ENCODE results near the gene TRIM72. TPM values are rescaled to one million over a fixed set of nuclear protein-coding genes. Genes with fewer than 3 reads are reported as not detected.
A peak's percentile ranks its signal among the peaks of the same experiment; 100 is the strongest.

TRIM72 gene
- total RNA-seq, 4 donors from 2014 or later: 0.19 TPM; not detected in 3

DNA sequence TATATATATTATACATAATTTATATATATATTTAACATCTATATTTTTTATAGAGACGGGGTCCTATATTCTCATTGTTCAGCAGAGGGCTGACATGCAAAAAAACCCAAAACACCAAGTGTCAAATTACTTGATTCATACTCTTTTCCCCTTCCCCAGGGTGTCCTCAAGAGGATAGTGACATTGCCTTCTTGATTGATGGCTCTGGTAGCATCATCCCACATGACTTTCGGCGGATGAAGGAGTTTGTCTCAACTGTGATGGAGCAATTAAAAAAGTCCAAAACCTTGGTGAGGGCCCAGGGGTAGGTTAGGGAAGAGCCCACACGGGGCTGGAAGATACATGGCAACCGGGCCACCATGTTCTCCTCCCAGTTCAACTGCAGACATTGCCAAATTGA, 56.9 kb downstream of the TRIM72 start:
- intact Hi-C loops (cut with DNase I; ENCODE audit: low total_unique reads): no loop called here
- DNase-seq (ENCODE audit: low spot score in 2 of 2): no peak
- TF ChIP-seq, protein P1, sequence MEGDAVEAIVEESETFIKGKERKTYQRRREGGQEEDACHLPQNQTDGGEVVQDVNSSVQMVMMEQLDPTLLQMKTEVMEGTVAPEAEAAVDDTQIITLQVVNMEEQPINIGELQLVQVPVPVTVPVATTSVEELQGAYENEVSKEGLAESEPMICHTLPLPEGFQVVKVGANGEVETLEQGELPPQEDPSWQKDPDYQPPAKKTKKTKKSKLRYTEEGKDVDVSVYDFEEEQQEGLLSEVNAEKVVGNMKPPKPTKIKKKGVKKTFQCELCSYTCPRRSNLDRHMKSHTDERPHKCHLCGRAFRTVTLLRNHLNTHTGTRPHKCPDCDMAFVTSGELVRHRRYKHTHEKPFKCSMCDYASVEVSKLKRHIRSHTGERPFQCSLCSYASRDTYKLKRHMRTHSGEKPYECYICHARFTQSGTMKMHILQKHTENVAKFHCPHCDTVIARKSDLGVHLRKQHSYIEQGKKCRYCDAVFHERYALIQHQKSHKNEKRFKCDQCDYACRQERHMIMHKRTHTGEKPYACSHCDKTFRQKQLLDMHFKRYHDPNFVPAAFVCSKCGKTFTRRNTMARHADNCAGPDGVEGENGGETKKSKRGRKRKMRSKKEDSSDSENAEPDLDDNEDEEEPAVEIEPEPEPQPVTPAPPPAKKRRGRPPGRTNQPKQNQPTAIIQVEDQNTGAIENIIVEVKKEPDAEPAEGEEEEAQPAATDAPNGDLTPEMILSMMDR (IDR thresholded peaks at IDR 0.05): no peak
- TF ChIP-seq POLR2A (IDR thresholded peaks at IDR 0.05): no peak
- WGBS, 2 donors: 84 to 87% methylated on average over 5 of the region's 5 CpGs
- H3K4me3 ChIP-seq (ENCODE audit: low read depth, poor library complexity, severe bottlenecking): no peak overlapping the region

DNA sequence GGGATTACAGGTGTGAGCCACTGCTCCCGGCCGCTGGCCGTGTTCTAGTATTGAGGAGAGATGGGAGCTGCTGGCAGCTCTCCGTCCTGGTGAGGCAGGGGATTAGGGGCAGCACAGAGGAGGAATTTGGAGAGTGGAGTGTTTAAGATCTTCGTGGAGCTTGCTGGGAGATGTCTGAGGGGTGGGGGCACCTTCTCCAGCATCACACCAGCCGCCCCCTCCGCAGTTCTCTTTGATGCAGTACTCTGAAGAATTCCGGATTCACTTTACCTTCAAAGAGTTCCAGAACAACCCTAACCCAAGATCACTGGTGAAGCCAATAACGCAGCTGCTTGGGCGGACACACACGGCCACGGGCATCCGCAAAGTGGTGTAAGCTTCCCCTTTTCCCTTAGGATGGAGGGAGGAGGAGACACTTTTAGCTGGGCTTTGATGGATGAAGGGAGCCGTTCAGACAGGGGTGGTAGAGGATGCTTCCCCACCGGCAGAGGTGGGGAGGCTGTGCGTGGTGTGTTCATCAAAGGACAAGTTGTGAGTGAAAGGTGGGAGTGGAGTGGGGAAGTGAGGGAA, 57.8 kb downstream of the TRIM72 start:
- 69 to 72% methylated on average over 16 of the region's 16 CpGs for WGBS, 2 donors

DNA sequence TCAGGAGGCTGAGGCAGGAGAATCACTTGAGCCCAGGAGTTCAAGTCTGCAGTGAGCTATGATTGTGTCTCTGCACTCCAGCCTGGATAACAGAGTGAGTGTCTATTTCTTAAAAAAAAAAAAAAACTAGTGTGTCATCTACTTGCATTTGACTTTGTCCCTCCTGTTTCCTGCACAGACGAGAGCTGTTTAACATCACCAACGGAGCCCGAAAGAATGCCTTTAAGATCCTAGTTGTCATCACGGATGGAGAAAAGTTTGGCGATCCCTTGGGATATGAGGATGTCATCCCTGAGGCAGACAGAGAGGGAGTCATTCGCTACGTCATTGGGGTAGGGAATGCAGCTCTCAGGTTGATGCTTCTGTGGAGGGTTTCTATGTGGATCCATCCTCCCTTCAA, 59.3 kb downstream of the TRIM72 start:
- TF ChIP-seq POLR2A (IDR thresholded peaks at IDR 0.05): no peak
- TF ChIP-seq, protein P1 (IDR thresholded peaks at IDR 0.05): no peak
- intact Hi-C loops (cut with DNase I; ENCODE audit: low total_unique reads): no loop called here
- WGBS, 2 donors: 70 to 76% methylated on average over 7 of the region's 7 CpGs

More for the DNA sequence above, 57.8 kb downstream of the TRIM72 start:
- DNase-seq (ENCODE audit: low spot score in 2 of 2): peak in 1 of 2 donors; percentile 39
- H3K4me3 ChIP-seq (ENCODE audit: low read depth, poor library complexity, severe bottlenecking): no peak overlapping the region
- no peak for TF ChIP-seq POLR2A (IDR thresholded peaks at IDR 0.05)
- TF ChIP-seq, protein P1 (IDR thresholded peaks at IDR 0.05): no peak
- intact Hi-C loops (cut with DNase I; ENCODE audit: low total_unique reads): no loop called here

DNA sequence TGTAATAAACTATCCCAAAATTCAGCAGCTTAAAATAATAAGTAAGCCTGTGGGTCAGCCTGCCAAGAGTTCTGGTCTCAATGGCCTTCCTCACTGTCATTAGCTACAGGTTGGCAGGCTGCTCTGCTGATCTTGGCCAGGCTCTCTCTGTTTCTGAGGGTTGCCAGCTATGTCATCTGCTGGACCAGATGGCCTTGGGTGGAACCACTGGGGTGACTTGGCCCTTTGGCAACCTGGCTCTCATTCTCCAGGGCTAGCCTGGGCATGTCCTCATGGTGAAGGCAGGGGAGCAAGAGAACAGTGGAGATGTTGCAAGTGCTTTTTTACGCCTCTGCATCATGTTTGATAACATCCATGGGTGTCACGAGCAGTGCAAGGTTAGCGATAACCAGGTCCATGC, 59.8 kb downstream of the TRIM72 start:
- no peak for TF ChIP-seq POLR2A (IDR thresholded peaks at IDR 0.05)
- TF ChIP-seq, protein P1 (IDR thresholded peaks at IDR 0.05): no peak
- no peak overlapping the region for H3K4me3 ChIP-seq (ENCODE audit: low read depth, poor library complexity, severe bottlenecking)
- DNase-seq (ENCODE audit: low spot score in 2 of 2): peak; percentile 61 to 68
- intact Hi-C loops (cut with DNase I; ENCODE audit: low total_unique reads): no loop called here
- 28 to 60% methylated on average over 3 of the region's 3 CpGs for WGBS, 2 donors

More for the DNA sequence above, 59.3 kb downstream of the TRIM72 start:
- peak in 1 of 2 donors; percentile 17 for DNase-seq (ENCODE audit: low spot score in 2 of 2)
- H3K4me3 ChIP-seq (ENCODE audit: low read depth, poor library complexity, severe bottlenecking): no peak overlapping the region

DNA sequence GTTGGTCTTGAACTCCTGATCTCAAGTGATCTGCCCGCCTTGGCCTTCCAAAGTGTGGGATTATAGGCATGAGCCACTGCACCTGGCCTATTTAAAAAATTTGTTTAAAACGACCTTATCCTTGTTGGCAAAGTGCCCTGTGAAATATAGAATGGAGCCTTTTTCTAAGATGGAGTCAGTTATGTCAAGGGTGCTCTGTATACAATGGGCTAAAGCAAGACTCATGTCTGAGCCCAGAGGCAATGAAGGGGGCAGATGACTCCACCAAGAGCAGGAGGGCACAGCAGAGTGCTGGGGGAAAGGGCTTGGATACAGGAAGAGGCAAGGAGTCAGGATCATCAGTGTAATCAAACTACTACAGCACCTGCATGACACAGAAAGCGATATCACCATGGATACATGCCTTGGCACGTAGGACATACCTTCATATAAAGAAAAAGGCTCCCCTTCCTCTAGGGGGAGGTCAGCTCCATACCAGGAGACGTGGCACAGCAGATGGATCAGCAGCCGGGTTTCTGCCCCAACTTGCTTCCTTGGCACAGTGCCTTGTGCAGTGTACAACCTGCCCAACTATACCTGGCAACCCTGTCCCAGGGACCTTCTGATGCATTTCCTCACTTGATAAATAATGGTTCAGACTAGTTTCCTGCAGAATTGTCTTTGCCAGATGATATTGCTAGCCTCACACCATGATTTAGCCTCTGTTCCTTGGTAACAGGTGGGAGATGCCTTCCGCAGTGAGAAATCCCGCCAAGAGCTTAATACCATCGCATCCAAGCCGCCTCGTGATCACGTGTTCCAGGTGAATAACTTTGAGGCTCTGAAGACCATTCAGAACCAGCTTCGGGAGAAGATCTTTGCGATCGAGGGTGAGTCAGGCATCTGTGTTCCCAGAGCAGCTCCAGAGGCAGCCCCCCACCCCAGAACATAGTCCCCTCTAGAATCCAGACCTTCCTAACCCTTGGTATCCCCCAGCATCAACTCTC, 61.2 kb downstream of the TRIM72 start:
- intact Hi-C loops (cut with DNase I; ENCODE audit: low total_unique reads): no loop called here
- H3K4me3 ChIP-seq (ENCODE audit: low read depth, poor library complexity, severe bottlenecking): no peak overlapping the region
- peak in 1 of 2 donors; percentile 68 for DNase-seq (ENCODE audit: low spot score in 2 of 2)
- no peak for TF ChIP-seq POLR2A (IDR thresholded peaks at IDR 0.05)
- TF ChIP-seq, protein P1 (IDR thresholded peaks at IDR 0.05): no peak
- WGBS, 2 donors: 79 to 80% methylated on average over 15 of the region's 15 CpGs

Measured in lower leg skin (tissue), 4 donors.